GM21786 (cell line): ENCODE results near the gene LUC7L3.
"Not testable (repeated sequence)": the region's sequence is repeated elsewhere in the genome, so short reads cannot be mapped to it uniquely, and the experiment has no call there.

Experiments used
- ATAC-seq: cut with Tn5 transposase; IDR thresholded peaks from one replicate; pipeline ENCODE4 v1.9.1; 2021; ENCODE audit not compliant: unreplicated experiment

Gene LUC7L3

DNA sequence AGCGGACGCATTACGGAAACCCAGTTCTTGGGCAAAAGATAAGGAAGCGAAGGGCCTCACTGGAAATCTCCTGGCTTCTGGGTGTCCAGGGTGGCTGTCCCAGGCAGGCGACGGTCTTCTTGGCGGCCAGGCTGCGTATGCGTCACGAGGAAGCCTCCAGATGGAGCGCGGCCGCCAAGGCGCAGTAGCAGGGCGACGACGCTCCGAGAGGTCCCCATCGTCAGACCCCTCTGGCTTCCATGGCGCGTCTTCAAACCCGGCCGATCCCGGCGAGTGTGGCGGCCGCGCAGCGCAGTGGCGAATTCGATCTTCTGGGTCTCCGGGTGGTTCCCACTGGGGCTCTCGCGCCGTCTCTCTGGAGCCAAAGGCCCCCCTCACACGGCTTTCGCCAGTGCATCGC lies 61.8 kb downstream of the LUC7L3 start:
- no peak for ATAC-seq

GRCh38 chr17:50783193-50783660 lies 63.8 kb downstream of the LUC7L3 start:
- ATAC-seq: no peak

DNA sequence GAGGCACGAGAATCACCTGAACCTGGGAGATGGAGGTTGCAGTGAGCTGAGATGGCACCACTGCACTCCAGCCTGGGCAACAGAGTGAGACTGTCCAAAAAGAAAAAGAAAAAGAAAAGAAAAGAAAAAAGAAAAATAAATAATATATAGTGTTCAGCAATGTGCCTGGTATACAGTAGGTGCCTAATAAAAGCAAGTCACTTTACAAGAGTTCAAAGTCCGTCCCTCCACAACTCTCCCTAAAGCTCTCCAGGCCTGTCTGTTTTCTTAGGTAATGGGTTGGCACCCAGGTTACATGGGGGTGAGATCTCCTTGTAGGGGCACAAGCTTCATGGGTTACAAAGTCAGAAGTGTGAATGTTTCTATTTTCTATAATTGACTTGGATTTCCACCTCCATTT lies 64.5 kb downstream of the LUC7L3 start:
- no peak for ATAC-seq

- no peak for ATAC-seq
Measured at GRCh38 chr17:50785126-50785525, 65.7 kb downstream of the LUC7L3 start.

DNA sequence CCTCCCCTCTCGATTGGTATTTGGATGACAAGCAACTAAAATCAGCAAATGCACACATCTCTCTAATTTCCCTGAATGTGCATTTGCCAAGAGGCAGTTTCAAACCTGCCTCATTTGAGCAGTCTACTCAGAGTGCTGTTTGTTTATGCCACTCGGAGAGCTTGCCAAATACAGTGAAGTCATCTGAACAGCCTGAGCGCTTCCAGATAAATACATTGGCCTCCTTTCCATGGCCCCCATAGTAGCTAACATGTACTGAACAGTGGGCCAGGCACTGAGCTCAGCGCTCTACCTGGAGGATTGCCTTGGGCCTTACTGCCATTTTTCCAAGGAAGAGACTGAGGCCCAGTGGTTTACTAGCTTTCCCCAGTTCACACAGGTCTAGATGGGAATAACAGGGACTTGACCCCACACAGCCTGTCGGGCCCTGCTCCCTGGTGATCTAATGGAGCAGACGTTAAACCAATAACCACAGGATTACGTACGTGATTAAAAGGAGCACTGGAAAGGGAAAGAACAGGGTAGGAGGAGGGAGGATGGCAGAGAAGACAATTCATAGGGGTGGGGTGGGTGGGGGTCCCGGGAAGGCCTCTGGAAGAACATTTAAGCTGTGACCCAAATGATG lies 66.7 kb downstream of the LUC7L3 start:
- ATAC-seq: no peak

DNA sequence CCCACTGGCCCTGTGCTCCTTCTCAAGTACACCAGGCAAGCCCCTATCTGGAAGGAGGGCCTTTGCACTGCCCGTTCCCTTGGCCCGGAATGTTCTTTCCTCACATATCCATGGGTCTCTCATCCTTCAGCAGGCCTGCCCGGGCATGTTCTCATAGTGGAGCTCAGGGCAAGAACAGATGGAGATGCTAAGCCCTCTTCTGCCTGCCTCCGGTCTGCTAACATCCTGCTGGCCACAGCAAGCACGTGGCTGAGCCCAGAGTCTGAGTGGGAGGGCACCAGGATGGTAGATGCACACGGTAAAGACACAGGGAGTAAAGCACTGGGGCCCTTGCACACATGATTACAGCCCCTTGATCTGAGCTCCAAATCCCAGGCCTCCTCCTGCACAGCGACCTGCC lies 67.7 kb downstream of the LUC7L3 start:
- ATAC-seq: no peak

DNA sequence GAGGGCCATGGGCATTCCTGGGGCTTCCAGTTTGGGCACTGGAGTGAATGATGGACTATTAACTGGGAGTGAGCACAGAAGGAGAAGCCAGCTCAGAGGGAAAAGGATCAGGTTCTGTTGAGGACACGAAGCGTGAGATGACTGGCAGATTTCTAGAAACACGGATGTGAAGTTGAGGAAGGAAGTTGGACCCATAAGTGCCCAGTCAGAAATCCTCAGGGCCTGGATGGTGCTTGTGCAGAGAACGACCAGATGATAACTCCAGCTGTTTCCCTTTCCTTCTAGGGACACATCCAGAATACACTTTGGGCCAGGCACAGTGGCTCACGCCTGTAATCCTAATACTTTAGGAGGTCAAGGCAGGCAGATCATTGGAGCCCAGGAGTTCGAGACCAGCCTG lies 71.2 kb downstream of the LUC7L3 start:
- ATAC-seq: no peak

DNA sequence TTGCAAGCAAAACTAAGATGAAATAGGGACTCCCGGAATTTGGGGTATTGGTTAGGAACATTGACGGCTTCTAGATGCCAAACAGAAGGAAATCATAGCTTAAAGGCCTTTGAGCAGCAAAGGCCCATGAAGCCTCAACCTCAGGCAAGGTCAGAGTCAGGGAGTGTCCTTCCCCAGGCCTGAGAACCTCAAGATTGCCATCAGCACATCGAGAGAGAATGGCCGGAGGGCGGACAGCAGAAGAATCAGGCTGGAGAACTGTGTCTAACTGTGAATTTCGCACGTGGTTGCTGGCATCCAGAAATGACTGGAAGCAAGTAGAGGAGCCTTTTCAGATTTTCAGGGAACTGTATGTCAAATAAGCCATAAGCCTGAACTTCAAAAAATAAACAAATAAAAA lies 72.7 kb downstream of the LUC7L3 start:
- ATAC-seq: no peak

- no peak for ATAC-seq
Measured at GRCh38 chr17:50793007-50793406, 73.6 kb downstream of the LUC7L3 start.

DNA sequence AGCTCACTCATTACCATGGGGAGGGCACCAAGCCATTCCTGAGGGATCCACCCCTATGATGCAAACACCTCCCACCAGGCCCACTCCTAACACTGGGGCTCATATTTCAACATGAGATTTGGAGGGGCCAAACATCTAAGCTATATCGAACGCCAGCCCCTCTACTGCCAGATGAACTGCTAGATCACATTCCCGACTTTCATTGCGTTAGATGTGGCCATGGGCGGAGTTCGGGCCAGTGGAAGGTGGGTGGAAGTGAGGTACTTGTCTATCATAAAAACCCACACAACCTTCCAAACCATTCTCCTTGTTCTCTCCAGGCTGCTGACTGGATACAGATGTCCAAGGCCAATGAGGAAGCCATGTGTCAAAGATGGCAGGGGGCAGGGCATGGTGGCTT lies 75.0 kb downstream of the LUC7L3 start:
- ATAC-seq: no peak

DNA sequence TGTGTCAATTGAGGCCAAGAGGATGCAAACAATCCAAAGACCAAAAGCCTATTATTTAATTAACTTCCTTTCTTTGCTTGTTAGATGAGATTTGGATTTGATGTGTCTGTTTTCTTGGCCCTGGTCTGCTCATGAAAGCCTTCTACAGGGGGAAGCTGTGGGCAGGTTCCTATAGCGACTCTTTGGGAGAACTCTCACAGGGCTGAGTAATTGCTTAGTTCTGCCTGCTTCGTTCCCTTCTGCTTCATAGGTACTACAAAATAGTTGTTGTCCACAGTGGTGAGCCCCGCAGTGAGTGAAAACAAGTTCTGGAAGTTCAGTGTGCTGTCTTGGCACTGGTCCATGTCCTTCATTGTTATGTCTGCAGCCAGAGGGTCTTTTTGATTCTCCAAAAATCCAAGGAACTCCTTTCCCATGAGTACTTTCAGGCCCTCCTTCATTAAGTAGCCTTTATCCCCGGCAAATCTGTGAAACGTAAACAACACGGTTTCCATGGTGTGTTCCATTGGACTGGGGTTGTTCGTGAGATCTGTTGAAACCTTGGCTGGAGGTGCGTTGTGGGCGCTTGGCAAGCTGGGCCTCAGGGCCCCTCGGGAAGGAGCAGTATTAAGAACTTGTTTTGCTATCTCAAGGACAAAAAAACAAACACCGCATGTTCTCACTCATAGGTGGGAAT lies 77.9 kb downstream of the LUC7L3 start:
- ATAC-seq: no peak

GRCh38 chr17:50798424-50799288 lies 79.3 kb downstream of the LUC7L3 start:
- no peak for ATAC-seq

DNA sequence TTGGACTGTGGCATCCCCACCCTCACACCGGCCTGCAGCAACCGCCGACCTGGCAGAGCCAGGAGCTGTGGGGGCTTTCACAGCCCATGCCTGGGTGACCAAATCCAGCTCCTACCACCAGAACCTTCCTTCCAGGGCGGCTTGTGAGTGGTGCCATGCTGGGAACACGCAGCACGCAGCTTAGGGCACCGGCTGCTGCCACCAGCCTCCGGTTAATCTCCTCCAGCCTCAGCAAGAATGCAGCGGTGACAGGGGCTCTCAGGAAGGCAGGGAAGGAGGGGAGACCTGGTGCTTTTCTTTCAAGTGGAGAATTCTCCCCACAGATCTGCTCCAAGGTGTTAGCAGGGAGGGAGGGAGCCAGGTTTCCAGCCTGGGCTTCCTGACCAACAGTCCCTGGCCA lies 80.2 kb downstream of the LUC7L3 start:
- ATAC-seq: no peak

GRCh38 chr17:50800196-50800700 lies 80.8 kb downstream of the LUC7L3 start:
- no peak for ATAC-seq

DNA sequence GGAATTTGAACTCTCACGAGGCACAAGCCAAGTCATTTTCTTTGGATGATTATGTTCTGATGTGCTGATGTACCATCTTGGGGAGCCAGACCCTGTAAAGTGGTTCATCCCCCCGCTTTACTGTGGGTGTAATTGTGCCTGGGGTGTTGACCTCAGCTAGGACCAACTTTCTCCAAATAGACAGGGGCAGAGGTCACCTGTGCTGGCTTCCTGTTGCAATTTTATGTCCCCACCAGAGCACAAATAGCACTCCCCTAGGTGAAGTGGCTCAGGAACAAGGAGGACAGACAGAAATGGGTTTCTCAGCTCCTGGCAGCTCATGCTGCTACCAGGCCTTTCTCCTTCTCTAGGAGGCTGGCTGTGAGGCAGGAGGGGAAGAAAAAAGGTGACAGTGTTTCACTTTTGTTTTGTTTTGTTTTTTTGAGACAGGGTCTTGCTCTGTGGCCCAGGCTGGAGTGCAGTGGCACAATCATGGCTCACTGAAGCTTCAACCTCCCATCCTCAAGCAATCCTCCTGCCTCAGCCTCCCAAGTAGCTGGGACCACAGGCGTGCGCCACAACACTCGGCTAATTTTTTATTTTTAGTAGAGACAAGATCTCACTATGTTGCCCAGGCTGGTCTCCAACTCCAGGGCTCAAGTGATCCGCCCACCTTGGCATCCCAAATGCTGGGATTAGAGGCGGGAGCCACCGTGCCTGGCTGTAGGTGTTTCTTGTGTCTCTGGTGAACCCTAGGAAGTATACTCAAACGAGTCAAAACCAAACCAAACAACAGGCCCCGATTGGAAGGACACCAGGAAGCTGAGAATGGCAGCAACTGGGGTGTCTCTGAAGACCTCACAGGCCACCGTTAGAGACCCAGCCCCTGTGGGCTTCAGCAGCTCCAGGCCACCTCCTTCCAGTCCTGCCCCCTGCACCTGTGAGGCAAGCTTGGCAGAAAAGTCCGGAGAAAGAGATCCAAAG lies 83.5 kb downstream of the LUC7L3 start:
- ATAC-seq: no peak

DNA sequence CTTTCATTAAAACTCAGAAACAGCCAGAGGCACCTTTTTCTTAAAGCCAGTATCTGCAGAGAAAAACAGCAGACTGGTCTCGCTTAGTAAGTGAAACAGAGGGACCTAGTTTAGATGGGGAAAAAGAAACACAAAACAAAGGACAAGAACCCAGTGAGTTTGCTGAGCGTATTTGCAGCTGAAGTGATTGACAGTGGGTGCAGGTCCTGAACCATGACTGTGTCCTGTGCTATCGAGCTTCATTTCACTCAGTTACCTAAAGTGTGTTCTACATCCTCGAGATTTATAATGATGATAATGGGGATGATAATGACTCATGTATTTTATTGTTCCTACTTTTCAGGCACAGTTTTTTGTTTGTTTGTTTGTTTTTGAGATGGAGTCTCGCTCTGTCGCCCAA lies 84.3 kb downstream of the LUC7L3 start:
- ATAC-seq: no peak

DNA sequence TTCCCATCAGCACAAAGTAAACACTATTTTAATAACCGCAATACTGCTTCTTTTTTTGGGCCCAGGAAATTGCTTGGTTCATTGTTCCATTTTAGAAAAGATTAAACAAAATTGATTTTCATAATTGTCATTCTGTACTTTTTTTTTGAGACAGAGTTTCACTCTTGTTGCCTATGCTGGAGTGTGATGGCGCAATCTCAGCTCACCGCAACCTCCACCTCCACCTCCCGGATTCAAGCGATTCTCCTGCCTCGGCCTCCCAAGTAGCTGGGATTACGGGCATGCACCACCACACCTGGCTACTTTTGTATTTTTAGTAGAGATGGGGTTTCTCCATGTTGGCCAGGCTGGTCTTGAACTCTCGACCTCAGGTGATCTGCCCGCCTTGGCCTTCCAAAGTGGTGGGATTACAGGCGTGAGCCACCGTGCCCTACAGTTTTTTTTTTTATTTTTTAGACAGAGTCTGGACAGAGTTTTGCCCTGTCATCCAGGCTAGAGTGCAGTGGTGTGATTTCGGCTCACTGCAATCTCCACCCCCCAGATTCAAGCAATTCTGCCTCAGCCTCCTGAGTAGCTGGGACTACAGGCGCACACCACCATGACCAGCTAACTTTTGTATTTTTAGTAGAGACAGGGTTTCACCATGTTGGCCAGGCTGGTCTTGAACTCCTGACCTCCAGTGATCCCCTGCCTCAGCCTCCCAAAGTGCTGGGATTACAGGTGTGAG lies 85.5 kb downstream of the LUC7L3 start:
- not testable (repeated sequence) for ATAC-seq

DNA sequence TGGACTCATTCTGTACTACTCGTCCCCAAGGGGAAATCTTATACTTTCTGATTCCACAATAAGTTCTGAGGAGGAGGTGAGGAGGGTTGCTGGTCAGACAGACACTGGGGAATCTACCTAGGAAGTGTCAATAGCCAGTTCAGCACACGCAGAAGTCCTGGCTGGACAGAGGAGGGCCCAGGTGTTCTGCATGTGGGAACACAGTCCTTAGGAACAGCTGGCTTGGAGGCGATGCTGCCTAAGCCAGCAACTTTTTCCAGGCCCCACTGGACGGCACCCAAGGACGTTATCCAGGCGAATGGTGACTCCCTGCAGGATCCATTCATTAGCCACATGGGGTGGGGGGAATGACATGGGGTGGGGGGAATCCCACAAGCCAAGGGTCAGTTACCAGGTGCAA lies 86.1 kb downstream of the LUC7L3 start:
- ATAC-seq: no peak
